ENCODE measurements around the gene LAMC2.

GRCh38 chr1:183239220-183239742 is 53.2 kb downstream of the LAMC2 start:
- no peak for TF ChIP-seq CTCF (conservative IDR thresholded peaks at IDR 0.05 in 1 of 2, IDR thresholded peaks at IDR 0.05 in 1 of 2; ENCODE audit: low read depth in 1 of 2, low read length in 2 of 2)
- TF ChIP-seq EZH2 (IDR thresholded peaks at IDR 0.05; ENCODE audit: low read length, missing control alignments): no peak
